ENCODE data around the gene MAGT1.
"Not testable (repeated sequence)": the region's sequence is repeated elsewhere in the genome, so short reads cannot be mapped to it uniquely, and the experiment has no call there.

MAGT1 gene

DNA sequence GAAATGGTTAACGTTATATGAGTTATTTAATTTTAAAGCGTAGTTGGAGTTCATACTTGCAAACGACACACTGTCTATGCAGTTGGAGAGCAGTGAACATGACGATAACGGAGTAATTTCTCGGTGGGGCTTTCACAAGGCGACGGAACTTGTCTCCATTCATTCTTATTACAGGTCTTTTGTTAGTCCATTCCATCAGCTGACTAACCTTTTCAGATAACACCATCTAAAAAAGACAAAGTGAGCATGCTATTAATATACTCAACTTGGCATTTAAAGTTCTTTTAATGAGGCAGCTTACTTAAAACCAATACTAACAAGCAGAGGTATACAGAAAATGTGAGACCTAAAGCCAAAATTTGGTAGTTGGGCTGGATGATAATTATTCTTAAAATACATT, 19.9 kb downstream of the MAGT1 start:
- in situ Hi-C loops (cut with HindIII; ENCODE audit: low sequenced_read_pairs), result no loop called here

DNA sequence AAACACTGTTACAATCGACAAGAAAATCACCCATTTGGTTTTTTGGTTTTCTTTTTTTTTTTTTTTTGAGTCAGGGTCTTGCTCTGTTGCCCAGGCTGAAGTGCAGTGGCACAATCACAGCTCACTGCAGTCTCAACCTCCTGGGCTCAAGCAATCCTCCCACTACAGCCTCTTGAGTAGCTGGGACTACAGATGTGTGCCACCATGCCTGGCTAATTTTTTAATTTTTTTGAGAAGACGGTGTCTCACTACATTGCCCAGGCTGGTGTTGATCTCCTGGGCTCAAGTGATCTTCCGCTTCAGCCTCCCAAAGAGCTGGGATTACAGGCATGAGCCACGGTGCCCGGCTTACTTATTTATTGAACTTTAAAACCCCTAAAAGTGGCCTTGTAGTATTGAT, 63.7 kb downstream of the MAGT1 start:
- in situ Hi-C loops (cut with HindIII; ENCODE audit: low sequenced_read_pairs), result not testable (repeated sequence)

DNA sequence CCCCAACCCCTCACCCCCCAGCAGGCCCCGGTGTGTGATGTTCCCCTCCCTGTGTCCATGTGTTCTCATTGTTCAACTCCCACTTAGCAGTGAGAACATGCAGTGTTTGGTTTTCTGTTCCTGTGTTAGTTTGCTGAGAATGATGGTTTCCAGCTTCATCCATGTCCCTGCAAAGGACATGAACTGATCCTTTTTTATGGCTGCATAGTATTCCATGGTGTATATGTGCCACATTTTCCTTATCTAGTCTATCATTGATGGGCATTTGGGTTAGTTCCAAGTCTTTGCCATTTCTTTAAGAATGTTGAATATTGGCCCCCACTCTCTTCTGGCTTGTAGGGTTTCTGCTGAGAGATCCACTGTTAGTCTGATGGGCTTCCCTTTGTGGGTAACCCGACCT, 73.2 kb downstream of the MAGT1 start:
- in situ Hi-C loops (cut with HindIII; ENCODE audit: low sequenced_read_pairs), result not testable (repeated sequence)

GRCh38 chrX:77820091-77820727, 75.0 kb downstream of the MAGT1 start:
- in situ Hi-C loops (cut with HindIII; ENCODE audit: low sequenced_read_pairs), result no loop called here

- in situ Hi-C loops (cut with HindIII; ENCODE audit: low sequenced_read_pairs), result no loop called here
These were observed 81.0 kb downstream of the MAGT1 start for GRCh38 chrX:77814210-77814609.

DNA sequence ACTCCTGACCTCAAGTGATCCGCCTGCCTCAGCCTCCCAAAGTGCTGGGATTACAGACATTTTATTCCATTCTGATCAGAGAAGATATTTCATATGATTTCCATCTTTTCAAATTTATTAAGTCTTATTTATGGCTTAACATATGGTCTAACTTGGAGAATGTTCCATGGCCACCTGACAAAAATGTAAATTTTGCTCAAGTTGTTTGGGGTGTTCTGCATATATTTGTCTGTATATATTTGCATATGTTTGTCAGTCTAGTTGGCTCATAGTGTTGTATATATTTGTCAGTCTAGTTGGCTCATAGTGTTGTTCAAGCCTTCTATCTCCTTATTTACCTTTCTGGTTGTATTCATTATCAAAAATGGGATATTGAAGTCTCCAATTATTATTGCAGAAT, 93.0 kb downstream of the MAGT1 start:
- in situ Hi-C loops (cut with HindIII; ENCODE audit: low sequenced_read_pairs), result no loop called here

- in situ Hi-C loops (cut with HindIII; ENCODE audit: low sequenced_read_pairs), result no loop called here
These were observed 100.1 kb downstream of the MAGT1 start for GRCh38 chrX:77795124-77795523.

DNA sequence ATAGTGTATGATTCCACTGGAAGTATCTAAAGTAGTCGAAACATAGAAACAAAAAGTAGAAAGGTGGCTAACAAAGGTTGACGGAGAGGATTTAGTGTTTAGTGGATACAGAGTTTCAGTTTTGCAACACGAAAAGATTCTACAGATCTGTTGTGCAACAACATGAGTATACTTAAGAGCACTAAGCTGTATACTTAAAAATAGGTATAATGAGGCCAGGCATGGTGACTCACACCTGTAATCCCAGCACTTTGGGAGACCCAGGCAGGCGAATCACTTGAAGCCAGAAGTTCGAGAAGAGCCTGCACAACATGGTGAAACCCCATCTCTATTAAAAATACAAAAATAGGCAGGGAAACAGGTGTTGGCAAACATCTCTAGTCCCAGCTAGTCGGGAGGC, 101.3 kb downstream of the MAGT1 start:
- in situ Hi-C loops (cut with HindIII; ENCODE audit: low sequenced_read_pairs), result no loop called here

- in situ Hi-C loops (cut with HindIII; ENCODE audit: low sequenced_read_pairs), result no loop called here
These were observed 107.2 kb downstream of the MAGT1 start for GRCh38 chrX:77788050-77788449.

DNA sequence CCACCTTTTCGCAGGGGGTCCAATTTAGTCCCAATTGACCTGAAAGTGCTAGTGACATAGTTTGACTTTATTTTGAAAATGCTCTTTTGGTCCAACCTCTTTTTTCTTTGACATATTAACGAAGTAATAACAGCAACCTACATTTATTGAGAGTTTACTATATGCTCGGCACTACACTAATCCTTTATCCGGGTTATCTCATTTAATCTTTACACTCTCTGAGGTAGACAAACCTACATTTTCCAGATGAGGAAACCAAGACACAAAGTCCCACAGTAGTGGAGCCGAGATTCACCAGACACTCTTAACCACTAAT, 108.9 kb downstream of the MAGT1 start:
- in situ Hi-C loops (cut with HindIII; ENCODE audit: low sequenced_read_pairs), result no loop called here

DNA sequence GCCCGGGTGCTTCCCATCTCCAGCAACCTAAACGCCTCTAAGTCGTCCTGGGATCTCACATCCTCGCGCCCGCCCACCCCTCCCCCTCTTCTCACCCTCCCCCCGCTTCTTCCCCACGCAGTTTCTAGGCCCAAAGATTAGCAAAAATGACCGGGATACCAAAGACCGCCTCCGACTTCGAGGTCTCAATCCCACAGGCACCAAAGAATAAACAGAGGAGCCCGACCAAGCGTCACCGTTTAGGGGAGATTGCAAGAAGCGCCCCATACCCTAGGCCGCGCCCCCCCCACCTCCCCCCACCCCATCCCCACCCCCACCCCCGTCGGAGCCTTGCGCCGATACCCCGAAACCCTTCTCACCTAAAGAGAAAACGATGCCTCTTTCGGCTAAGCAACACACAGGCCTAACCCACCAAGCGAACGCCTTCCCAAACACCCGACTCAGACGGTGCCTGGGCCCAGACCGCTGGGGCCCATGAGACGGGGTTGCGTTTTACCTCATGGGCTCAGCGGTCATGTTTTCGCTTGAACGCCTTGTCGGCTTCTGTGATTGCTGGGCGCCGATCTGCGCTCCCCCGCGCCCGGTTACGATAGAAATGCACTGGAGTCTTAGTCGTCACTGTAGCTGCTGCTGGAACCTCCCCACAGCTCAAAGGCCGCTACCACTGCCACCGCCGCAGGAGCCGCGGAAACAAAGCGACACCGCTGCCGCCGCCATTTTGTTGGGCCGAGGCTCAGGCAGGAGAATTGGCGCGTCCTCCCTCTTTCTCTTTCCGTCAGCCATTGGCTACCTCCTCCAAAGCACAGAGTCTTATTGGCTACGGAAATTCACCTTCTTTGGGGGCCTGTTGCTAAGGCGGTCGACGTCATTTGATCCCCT, 109.5 kb downstream of the MAGT1 start, which contains the start of gene ATRX:
TSS of gene ATRX (minus strand) at position 731 of the 879 bp plus-strand sequence. CDS start at position 516, 215 bp downstream.
- in situ Hi-C loops (cut with HindIII; ENCODE audit: low sequenced_read_pairs), result no loop called here

DNA sequence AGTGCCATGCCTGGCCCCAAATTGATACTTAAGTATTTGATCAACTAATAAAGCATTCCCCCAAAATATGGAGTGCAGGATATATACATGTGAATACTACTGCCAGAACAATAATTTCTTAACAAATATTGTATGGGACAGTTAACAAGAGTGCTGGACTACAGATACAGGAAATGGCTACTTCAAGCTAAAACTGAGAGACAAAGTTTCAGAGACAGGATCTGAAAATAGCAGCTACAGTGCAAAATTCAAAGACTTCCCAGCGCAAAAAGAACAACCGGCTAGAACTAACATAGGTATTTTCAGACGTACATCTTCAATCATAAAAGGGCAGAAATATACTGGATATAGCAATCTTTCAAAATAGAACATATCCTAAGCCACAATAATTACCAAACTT, 115.5 kb downstream of the MAGT1 start:
- in situ Hi-C loops (cut with HindIII; ENCODE audit: low sequenced_read_pairs), result no loop called here

GRCh38 chrX:77776659-77777058, 118.6 kb downstream of the MAGT1 start:
- in situ Hi-C loops (cut with HindIII; ENCODE audit: low sequenced_read_pairs), result no loop called here

Data from endothelial cell of hepatic sinusoid (primary cell).